ENCODE measurements around the gene VENTX. TPM values are rescaled to one million over a fixed set of nuclear protein-coding genes. Genes with fewer than 3 reads are reported as not detected.

The VENTX gene
- total RNA-seq, 4 donors from 2014 or later, result 0.13 to 0.95 (median 0.82) TPM; not detected in 1

DNA sequence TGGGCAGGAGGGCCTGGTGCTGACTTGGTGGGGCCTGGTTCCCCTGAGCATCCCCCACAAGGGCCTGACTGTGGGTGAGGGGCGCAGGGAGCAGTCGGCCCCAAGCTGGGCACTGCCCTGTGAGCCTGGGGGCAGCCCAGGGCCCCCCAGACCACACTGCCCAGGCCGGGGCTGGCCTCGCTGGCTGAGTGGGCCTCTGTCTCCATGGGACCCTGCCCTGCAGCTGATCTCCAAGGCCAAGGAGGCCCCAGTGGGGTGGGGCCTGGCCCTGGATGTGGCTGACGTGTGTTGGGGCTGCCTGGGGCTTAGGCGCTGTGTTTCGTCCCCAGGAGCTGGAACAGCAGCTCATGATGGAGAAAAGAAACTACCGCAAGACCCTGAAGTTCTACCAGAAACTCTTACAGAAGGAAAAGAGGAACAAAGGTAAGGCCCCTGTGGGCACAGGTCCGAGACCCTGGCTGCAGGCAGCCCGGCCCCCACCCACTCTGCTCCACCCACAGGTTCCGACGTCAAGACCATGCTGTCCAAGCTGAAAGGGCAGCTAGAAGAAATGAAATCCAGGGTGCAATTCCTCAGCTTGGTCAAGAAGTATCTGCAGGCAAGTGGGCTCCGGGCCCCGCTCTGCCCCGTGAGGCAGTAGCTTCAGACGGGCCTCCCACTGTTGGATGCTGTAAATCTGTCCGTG is 31.2 kb upstream of the VENTX start:
- no peak for DNase-seq
- TF ChIP-seq, protein P1, sequence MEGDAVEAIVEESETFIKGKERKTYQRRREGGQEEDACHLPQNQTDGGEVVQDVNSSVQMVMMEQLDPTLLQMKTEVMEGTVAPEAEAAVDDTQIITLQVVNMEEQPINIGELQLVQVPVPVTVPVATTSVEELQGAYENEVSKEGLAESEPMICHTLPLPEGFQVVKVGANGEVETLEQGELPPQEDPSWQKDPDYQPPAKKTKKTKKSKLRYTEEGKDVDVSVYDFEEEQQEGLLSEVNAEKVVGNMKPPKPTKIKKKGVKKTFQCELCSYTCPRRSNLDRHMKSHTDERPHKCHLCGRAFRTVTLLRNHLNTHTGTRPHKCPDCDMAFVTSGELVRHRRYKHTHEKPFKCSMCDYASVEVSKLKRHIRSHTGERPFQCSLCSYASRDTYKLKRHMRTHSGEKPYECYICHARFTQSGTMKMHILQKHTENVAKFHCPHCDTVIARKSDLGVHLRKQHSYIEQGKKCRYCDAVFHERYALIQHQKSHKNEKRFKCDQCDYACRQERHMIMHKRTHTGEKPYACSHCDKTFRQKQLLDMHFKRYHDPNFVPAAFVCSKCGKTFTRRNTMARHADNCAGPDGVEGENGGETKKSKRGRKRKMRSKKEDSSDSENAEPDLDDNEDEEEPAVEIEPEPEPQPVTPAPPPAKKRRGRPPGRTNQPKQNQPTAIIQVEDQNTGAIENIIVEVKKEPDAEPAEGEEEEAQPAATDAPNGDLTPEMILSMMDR (IDR thresholded peaks at IDR 0.05), result no peak
- no peak for TF ChIP-seq POLR2A (IDR thresholded peaks at IDR 0.05)
- Histone ChIP-seq H3K4me3 (no peak overlapping the region), H3K4me1 (no peaks in the 10 kb centered on the region), H3K27ac (no peak overlapping the region), H3K36me3 (no peaks in the 10 kb centered on the region), H3K27me3 (peaks cover 0 to 6% (median 0%) of the 10 kb centered on the region in 4 donors), H3K9me3 (no peaks in the 10 kb centered on the region)
- 73 to 85% methylated on average over 6 to 11 of the region's 17 CpGs for WGBS, 2 donors
- intact Hi-C loops (cut with DNase I), result no loop called here

DNA sequence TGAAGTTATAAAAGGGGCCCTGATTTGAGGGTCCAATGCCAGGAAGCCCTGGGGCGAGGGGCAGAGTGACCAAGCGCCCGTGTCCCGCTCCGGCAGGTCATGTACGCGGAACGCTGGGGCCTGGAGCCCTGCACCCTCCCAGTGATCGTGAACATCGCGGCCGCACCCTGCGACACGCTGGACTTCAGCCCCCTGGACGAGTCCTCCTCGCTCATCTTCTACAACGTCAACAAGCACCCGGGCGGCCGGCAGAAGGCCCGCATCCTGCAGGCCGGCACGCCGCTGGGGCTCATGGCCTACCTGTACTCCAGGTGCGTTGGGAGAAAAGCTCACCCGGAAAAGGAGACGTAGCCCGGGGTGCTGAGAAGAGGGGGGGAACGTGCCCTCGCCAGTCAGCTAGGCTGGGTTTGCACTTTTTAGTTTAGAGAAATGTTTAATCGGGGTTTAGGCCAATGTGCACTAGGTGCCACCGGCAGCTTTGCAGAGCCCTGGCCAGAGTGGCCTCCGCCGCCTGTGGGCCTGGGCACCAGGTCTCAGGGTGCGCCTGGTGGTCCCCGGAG is 30.5 kb upstream of the VENTX start:
- Histone ChIP-seq H3K36me3 (no peaks in the 10 kb centered on the region), H3K27ac (no peak overlapping the region), H3K4me1 (no peaks in the 10 kb centered on the region), H3K27me3 (peaks cover 0 to 6% (median 0%) of the 10 kb centered on the region in 4 donors), H3K9me3 (no peaks in the 10 kb centered on the region), H3K4me3 (no peak overlapping the region)
- TF ChIP-seq, protein P1 (IDR thresholded peaks at IDR 0.05), result no peak
- TF ChIP-seq POLR2A (IDR thresholded peaks at IDR 0.05), result no peak
- 85 to 92% methylated on average over 12 to 26 of the region's 36 CpGs for WGBS, 2 donors
- no peak for DNase-seq
- intact Hi-C loops (cut with DNase I), result no loop called here

DNA sequence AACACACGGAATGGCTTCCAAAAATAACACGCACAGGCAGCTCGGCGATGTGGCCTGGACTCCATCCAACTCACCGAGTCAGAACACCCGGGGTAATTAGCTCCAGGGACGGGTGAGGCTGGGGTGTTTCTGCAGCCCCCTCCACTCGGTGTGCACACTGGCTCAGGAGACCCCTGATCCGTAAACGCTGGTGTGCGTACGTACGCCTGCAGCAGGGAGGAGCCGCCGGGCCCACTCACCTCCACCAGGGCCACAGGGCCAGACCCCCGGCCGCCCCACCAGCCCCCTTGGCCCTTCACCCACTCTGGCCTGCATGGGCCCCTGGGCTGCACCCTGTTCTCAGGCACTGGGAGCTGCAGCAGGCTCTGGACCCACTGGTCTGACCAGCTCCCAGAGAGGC is 30.0 kb upstream of the VENTX start:
- Histone ChIP-seq H3K27me3 (peaks cover 0 to 9% (median 0%) of the 10 kb centered on the region in 4 donors), H3K27ac (no peak overlapping the region), H3K9me3 (no peaks in the 10 kb centered on the region), H3K4me1 (no peaks in the 10 kb centered on the region), H3K4me3 (no peak overlapping the region), H3K36me3 (no peaks in the 10 kb centered on the region)
- intact Hi-C loops (cut with DNase I), result no loop called here
- no peak for TF ChIP-seq POLR2A (IDR thresholded peaks at IDR 0.05)
- TF ChIP-seq, protein P1 (IDR thresholded peaks at IDR 0.05), result no peak
- no peak for DNase-seq
- WGBS, 2 donors, result 49 to 85% methylated on average over 8 to 9 of the region's 17 CpGs

- Histone ChIP-seq H3K27me3 (peaks cover 0 to 18% (median 0%) of the 10 kb centered on the region in 4 donors), H3K36me3 (no peaks in the 10 kb centered on the region), H3K4me3 (no peak overlapping the region), H3K27ac (no peak overlapping the region), H3K4me1 (no peaks in the 10 kb centered on the region), H3K9me3 (no peaks in the 10 kb centered on the region)
- TF ChIP-seq, protein P1 (IDR thresholded peaks at IDR 0.05), result no peak
- no peak for TF ChIP-seq POLR2A (IDR thresholded peaks at IDR 0.05)
- 87 to 93% methylated on average over 3 of the region's 18 CpGs for WGBS, 2 donors
- intact Hi-C loops (cut with DNase I), result no loop called here
- DNase-seq, result no peak
These were observed 29.2 kb upstream of the VENTX start for GRCh38 chr10:133208466-133208865.

GRCh38 chr10:133209117-133209516 is 28.5 kb upstream of the VENTX start:
- Histone ChIP-seq H3K27ac (no peak overlapping the region), H3K36me3 (no peaks in the 10 kb centered on the region), H3K4me1 (no peaks in the 10 kb centered on the region), H3K9me3 (no peaks in the 10 kb centered on the region), H3K27me3 (peaks cover 0 to 21% (median 0%) of the 10 kb centered on the region in 4 donors), H3K4me3 (no peak overlapping the region)
- no peak for DNase-seq
- no peak for TF ChIP-seq POLR2A (IDR thresholded peaks at IDR 0.05)
- TF ChIP-seq, protein P1 (IDR thresholded peaks at IDR 0.05), result no peak
- 93 to 96% methylated on average over 14 of the region's 14 CpGs for WGBS, 2 donors
- intact Hi-C loops (cut with DNase I), result no loop called here
